SK-N-MC (cell line): ENCODE data around the gene CEP63.

ENCODE experiments used
- DNase-seq: peaks from one replicate; pipeline ENCODE4 v3.0.0-alpha.2; 2011; ENCODE audit warnings: low read depth, low spot score
- H3K27ac ChIP-seq: fragments of 200-600 bp; sonication (generic); 2 replicates; pipeline ENCODE4 v1.5.1; 2016; ENCODE audit warnings: mixed run types
- H3K36me3 ChIP-seq: fragments of 200-600 bp; sonication (generic); 2 replicates; pipeline ENCODE4 v1.6.1; 2017; ENCODE audit warnings: antibody characterized with exemption, low read length, mixed read lengths; ENCODE audit not compliant: insufficient read depth
- H3K4me3 ChIP-seq: fragments of 200-600 bp; sonication (generic); 2 replicates; pipeline ENCODE4 v1.5.1; 2016
- H3K9ac ChIP-seq: fragments of 200-600 bp; sonication (generic); 2 replicates; pipeline ENCODE4 v1.8.0; 2017; ENCODE audit warnings: mixed run types, mixed read lengths; ENCODE audit not compliant: insufficient read length
- H3K9me3 ChIP-seq: fragments of 200-600 bp; sonication (generic); 2 replicates; pipeline ENCODE4 v1.6.1; 2017; ENCODE audit warnings: low read depth, mild to moderate bottlenecking, antibody characterized with exemption, low read length, moderate library complexity, mixed read lengths
- EZH2 ChIP-seq: fragments of 200-600 bp; sonication (generic); IDR thresholded peaks from one replicate; pipeline ENCODE4 v1.6.1; 2017; ENCODE audit warnings: antibody characterized with exemption
- FOXP2 ChIP-seq: optimal IDR thresholded peaks from 2 replicates; pipeline ENCODE3; 2011; ENCODE audit warnings: mild to moderate bottlenecking, moderate library complexity; ENCODE audit not compliant: insufficient read depth; ENCODE audit errors: extremely low read length, control extremely low read depth
- POLR2AphosphoS5 ChIP-seq: IDR thresholded peaks from 2 replicates; pipeline ENCODE4 v1.6.1; 2012; ENCODE audit warnings: mild to moderate bottlenecking, low read depth, low read length, borderline replicate concordance

Gene CEP63

GRCh38 chr3:134610432-134611385 is 124.9 kb downstream of the CEP63 start:
- DNase-seq = no peak
- H3K9ac ChIP-seq = no peak overlapping the region

GRCh38 chr3:134611516-134611915 is 125.7 kb downstream of the CEP63 start:
- Histone ChIP-seq H3K27ac (no peak overlapping the region), H3K9me3 (no peaks in the 10 kb centered on the region), H3K9ac (no peak overlapping the region), H3K36me3 (no peaks in the 10 kb centered on the region), H3K4me3 (no peak overlapping the region)
- DNase-seq = no peak
- TF ChIP-seq EZH2 = no peak
- TF ChIP-seq POLR2AphosphoS5 = no peak
- TF ChIP-seq FOXP2 = no peak

More at GRCh38 chr3:134610432-134611385, 124.9 kb downstream of the CEP63 start:
- H3K27ac ChIP-seq = no peak overlapping the region
- TF ChIP-seq FOXP2 (no peak), EZH2 (no peak), POLR2AphosphoS5 (no peak)
- H3K36me3 ChIP-seq = no peaks in the 10 kb centered on the region
- H3K9me3 ChIP-seq = no peaks in the 10 kb centered on the region
- H3K4me3 ChIP-seq = no peak overlapping the region

GRCh38 chr3:134613006-134613520 is 127.2 kb downstream of the CEP63 start:
- no peaks in the 10 kb centered on the region for H3K36me3 ChIP-seq

GRCh38 chr3:134614955-134615354 is 129.1 kb downstream of the CEP63 start:
- Histone ChIP-seq H3K4me3 (no peak overlapping the region), H3K27ac (no peak overlapping the region), H3K9me3 (no peaks in the 10 kb centered on the region), H3K9ac (no peak overlapping the region), H3K36me3 (no peaks in the 10 kb centered on the region)
- no peak for DNase-seq
- no peak for TF ChIP-seq POLR2AphosphoS5

More at GRCh38 chr3:134613006-134613520, 127.2 kb downstream of the CEP63 start:
- no peak overlapping the region for H3K4me3 ChIP-seq
- no peak for DNase-seq
- H3K9me3 ChIP-seq = no peaks in the 10 kb centered on the region
- H3K9ac ChIP-seq = no peak overlapping the region
- no peak overlapping the region for H3K27ac ChIP-seq
- TF ChIP-seq FOXP2 = no peak
- TF ChIP-seq EZH2 = no peak
- no peak for TF ChIP-seq POLR2AphosphoS5

- H3K9me3 ChIP-seq = no peaks in the 10 kb centered on the region
- no peak overlapping the region for H3K4me3 ChIP-seq
- H3K27ac ChIP-seq = no peak overlapping the region
- no peak overlapping the region for H3K9ac ChIP-seq
- no peak for TF ChIP-seq FOXP2
- no peak for TF ChIP-seq POLR2AphosphoS5
- no peak for TF ChIP-seq EZH2
- H3K36me3 ChIP-seq = no peaks in the 10 kb centered on the region
- no peak for DNase-seq
These were observed 129.9 kb downstream of the CEP63 start for GRCh38 chr3:134615743-134616142.

- H3K9me3 ChIP-seq = no peaks in the 10 kb centered on the region
- TF ChIP-seq EZH2 (no peak), POLR2AphosphoS5 (no peak), FOXP2 (no peak)
- H3K27ac ChIP-seq = no peak overlapping the region
- no peaks in the 10 kb centered on the region for H3K36me3 ChIP-seq
- DNase-seq = no peak
- H3K4me3 ChIP-seq = no peak overlapping the region
- H3K9ac ChIP-seq = no peak overlapping the region
These were observed 132.0 kb downstream of the CEP63 start for GRCh38 chr3:134617608-134618477.

- H3K27ac ChIP-seq = no peak overlapping the region
- no peaks in the 10 kb centered on the region for H3K36me3 ChIP-seq
- no peak for TF ChIP-seq EZH2
- no peak for TF ChIP-seq FOXP2
- TF ChIP-seq POLR2AphosphoS5 = no peak
- H3K4me3 ChIP-seq = no peak overlapping the region
- no peak overlapping the region for H3K9ac ChIP-seq
- DNase-seq = no peak
- no peaks in the 10 kb centered on the region for H3K9me3 ChIP-seq
These were observed 132.8 kb downstream of the CEP63 start for GRCh38 chr3:134618478-134619300.
